SK-N-SH treated with all-trans-retinoic acid at 6 μM for 48 hours (cell line): Measurements from ENCODE around the gene MID2.

Experiments used
- ATAC-seq: fragments of 200-7000 bp; cut with Tn5 transposase; 3 replicates; pipeline ENCODE4 v1.9.1; 2020; ENCODE audit warnings: mild to moderate bottlenecking, moderate library complexity
- ARNTL ChIP-seq: fragments of 450-650 bp; formaldehyde crosslinking; IDR thresholded peaks from 2 replicates; pipeline ENCODE4 v1.5.0; 2020; ENCODE audit warnings: low read depth, mild to moderate bottlenecking, moderate library complexity, borderline replicate concordance
- CSDC2 ChIP-seq: fragments of 250-450 bp; sonication (Bioruptor Pico); IDR thresholded peaks from 2 replicates; pipeline ENCODE4 v1.5.0; 2020; ENCODE audit warnings: mild to moderate bottlenecking, moderate library complexity
- ESRRG ChIP-seq: fragments of 250-450 bp; sonication (Bioruptor Pico); IDR thresholded peaks from 2 replicates; pipeline ENCODE4 v1.6.1; 2021; ENCODE audit warnings: mild to moderate bottlenecking
- GLIS3 ChIP-seq: fragments of 250-450 bp; sonication (Bioruptor Pico); IDR thresholded peaks from 2 replicates; pipeline ENCODE4 v1.5.0; 2020; ENCODE audit warnings: mild to moderate bottlenecking, moderate library complexity
- ISL1 ChIP-seq: fragments of 250-450 bp; sonication (Bioruptor Pico); IDR thresholded peaks from 2 replicates; pipeline ENCODE4 v2.1.2; 2022; ENCODE audit warnings: mild to moderate bottlenecking, moderate library complexity
- OSR1 ChIP-seq: fragments of 250-450 bp; sonication (Bioruptor Pico); IDR thresholded peaks from 2 replicates; pipeline ENCODE4 v1.8.0; 2022; ENCODE audit warnings: moderate library complexity, mild to moderate bottlenecking, inconsistent platforms
- PATZ1 ChIP-seq: fragments of 250-450 bp; sonication (Bioruptor Pico); IDR thresholded peaks from 2 replicates; pipeline ENCODE4 v1.8.0; 2020; ENCODE audit warnings: mild to moderate bottlenecking, moderate library complexity, borderline replicate concordance
- POU6F1 ChIP-seq: fragments of 250-450 bp; sonication (Bioruptor Pico); IDR thresholded peaks from 2 replicates; pipeline ENCODE4 v1.8.0; 2021; ENCODE audit warnings: low read depth, mild to moderate bottlenecking, moderate library complexity, borderline replicate concordance
- PPARA ChIP-seq: fragments of 250-450 bp; sonication (Bioruptor Pico); IDR thresholded peaks from 2 replicates; pipeline ENCODE4 v1.5.0; 2020; ENCODE audit warnings: mild to moderate bottlenecking, borderline replicate concordance
- RARB ChIP-seq: fragments of 250-450 bp; sonication (Bioruptor Pico); IDR thresholded peaks from 2 replicates; pipeline ENCODE4 v1.8.0; 2021; ENCODE audit warnings: mild to moderate bottlenecking, moderate library complexity
- SNAI2 ChIP-seq: fragments of 250-450 bp; sonication (Bioruptor Pico); IDR thresholded peaks from 2 replicates; pipeline ENCODE4 v1.5.0; 2020; ENCODE audit warnings: mild to moderate bottlenecking, moderate library complexity
- TCF4 ChIP-seq: fragments of 250-450 bp; sonication (Bioruptor Pico); IDR thresholded peaks from 2 replicates; pipeline ENCODE4 v1.8.0; 2021; ENCODE audit warnings: mild to moderate bottlenecking, moderate library complexity, borderline replicate concordance
- TOX ChIP-seq: fragments of 250-450 bp; sonication (Bioruptor Pico); IDR thresholded peaks from 2 replicates; pipeline ENCODE4 v1.8.0; 2021; ENCODE audit warnings: mild to moderate bottlenecking, moderate library complexity, borderline replicate concordance
- TSHZ2 ChIP-seq: fragments of 250-450 bp; sonication (Bioruptor Pico); IDR thresholded peaks from 2 replicates; pipeline ENCODE4 v1.5.0; 2020; ENCODE audit warnings: mild to moderate bottlenecking, moderate library complexity
- ZC3H10 ChIP-seq: fragments of 250-450 bp; sonication (Bioruptor Pico); IDR thresholded peaks from 2 replicates; pipeline ENCODE4 v1.5.1; 2021; ENCODE audit warnings: mild to moderate bottlenecking, moderate library complexity
- ZFP3 ChIP-seq: fragments of 250-450 bp; sonication (Bioruptor Pico); IDR thresholded peaks from 2 replicates; pipeline ENCODE4 v1.5.0; 2020; ENCODE audit warnings: mild to moderate bottlenecking, moderate library complexity
- ZFP30 ChIP-seq: fragments of 450-650 bp; formaldehyde crosslinking; IDR thresholded peaks from 2 replicates; pipeline ENCODE4 v1.5.0; 2022; ENCODE audit warnings: mild to moderate bottlenecking, moderate library complexity
- ZNF565 ChIP-seq: fragments of 450-650 bp; formaldehyde crosslinking; conservative IDR thresholded peaks from 2 replicates; pipeline ENCODE4 v1.5.0; 2020; ENCODE audit warnings: low read depth, mild to moderate bottlenecking, moderate library complexity
- ZNF70 ChIP-seq: fragments of 450-650 bp; formaldehyde crosslinking; IDR thresholded peaks from 2 replicates; pipeline ENCODE4 v1.5.0; 2020; ENCODE audit warnings: mild to moderate bottlenecking, moderate library complexity
- ZNF8 ChIP-seq: fragments of 450-650 bp; formaldehyde crosslinking; IDR thresholded peaks from 2 replicates; pipeline ENCODE4 v1.5.0; 2020; ENCODE audit warnings: mild to moderate bottlenecking, moderate library complexity
- TF ChIP-seq, protein P1 (sequence below): fragments of 250-450 bp; sonication (Bioruptor Pico); IDR thresholded peaks from 2 replicates; pipeline ENCODE4 v1.5.1; 2020; ENCODE audit warnings: low read depth, mild to moderate bottlenecking, moderate library complexity
- TF ChIP-seq, protein P2 (sequence below): fragments of 250-450 bp; sonication (Bioruptor Pico); IDR thresholded peaks from 2 replicates; pipeline ENCODE4 v1.5.1; 2021; ENCODE audit warnings: mild to moderate bottlenecking, moderate library complexity

Gene MID2

DNA sequence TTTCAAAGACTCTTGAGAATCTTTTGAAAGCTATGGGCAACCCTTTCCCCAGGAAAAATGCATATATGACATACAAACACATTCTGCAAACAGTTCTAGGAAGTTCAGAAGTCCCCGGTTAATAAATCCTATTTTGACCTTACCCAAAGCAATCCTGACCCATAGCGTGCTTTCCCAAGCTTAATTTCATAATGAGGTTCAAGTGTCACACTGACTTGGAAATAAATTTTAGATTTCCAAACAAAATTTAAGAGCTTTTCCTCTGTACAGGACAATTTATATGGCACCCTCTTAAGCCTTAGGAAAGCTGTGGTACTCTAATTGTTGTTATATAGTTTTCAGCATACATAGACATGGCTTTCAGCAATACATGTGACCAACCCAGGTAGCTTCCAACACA, 11.3 kb downstream of the MID2 start:
- TF ChIP-seq, protein P1, sequence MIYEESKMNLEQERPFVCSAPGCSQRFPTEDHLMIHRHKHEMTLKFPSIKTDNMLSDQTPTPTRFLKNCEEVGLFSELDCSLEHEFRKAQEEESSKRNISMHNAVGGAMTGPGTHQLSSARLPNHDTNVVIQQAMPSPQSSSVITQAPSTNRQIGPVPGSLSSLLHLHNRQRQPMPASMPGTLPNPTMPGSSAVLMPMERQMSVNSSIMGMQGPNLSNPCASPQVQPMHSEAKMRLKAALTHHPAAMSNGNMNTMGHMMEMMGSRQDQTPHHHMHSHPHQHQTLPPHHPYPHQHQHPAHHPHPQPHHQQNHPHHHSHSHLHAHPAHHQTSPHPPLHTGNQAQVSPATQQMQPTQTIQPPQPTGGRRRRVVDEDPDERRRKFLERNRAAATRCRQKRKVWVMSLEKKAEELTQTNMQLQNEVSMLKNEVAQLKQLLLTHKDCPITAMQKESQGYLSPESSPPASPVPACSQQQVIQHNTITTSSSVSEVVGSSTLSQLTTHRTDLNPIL, result no peak
- TF ChIP-seq ESRRG (no peak), POU6F1 (CRISPR knock-in tag) (no peak), RARB (no peak), ZNF8 (no peak), ISL1 (CRISPR knock-in tag) (no peak), PPARA (CRISPR knock-in tag) (no peak), PATZ1 (no peak), TCF4 (CRISPR knock-in tag) (no peak), ZNF565 (no peak), SNAI2 (no peak), ZNF70 (CRISPR knock-in tag) (no peak), CSDC2 (no peak), TOX (CRISPR knock-in tag) (no peak), GLIS3 (CRISPR knock-in tag) (no peak)
- TF ChIP-seq, protein P2, sequence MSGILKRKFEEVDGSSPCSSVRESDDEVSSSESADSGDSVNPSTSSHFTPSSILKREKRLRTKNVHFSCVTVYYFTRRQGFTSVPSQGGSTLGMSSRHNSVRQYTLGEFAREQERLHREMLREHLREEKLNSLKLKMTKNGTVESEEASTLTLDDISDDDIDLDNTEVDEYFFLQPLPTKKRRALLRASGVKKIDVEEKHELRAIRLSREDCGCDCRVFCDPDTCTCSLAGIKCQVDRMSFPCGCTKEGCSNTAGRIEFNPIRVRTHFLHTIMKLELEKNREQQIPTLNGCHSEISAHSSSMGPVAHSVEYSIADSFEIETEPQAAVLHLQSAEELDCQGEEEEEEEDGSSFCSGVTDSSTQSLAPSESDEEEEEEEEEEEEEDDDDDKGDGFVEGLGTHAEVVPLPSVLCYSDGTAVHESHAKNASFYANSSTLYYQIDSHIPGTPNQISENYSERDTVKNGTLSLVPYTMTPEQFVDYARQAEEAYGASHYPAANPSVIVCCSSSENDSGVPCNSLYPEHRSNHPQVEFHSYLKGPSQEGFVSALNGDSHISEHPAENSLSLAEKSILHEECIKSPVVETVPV (CRISPR knock-in tag), result no peak
- no peak for ATAC-seq

DNA sequence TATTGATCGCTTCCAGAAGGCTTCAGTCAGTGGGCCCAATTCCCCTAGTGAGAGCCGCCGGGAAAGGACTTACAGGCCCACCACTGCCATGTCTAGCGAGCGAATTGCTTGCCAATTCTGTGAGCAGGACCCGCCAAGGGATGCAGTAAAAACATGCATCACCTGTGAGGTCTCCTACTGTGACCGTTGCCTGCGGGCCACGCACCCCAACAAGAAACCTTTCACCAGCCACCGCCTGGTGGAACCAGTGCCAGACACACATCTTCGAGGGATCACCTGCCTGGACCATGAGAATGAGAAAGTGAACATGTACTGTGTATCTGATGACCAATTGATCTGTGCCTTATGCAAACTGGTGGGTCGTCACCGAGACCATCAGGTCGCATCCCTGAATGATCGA, 15.3 kb downstream of the MID2 start:
- no peak for ATAC-seq
- no peak for TF ChIP-seq POU6F1 (CRISPR knock-in tag)
- TF ChIP-seq, protein P1, result no peak
- TF ChIP-seq GLIS3 (CRISPR knock-in tag), result no peak
- no peak for TF ChIP-seq ZFP30 (CRISPR knock-in tag)
- TF ChIP-seq TSHZ2 (CRISPR knock-in tag), result no peak
- no peak for TF ChIP-seq ZNF8
- TF ChIP-seq OSR1 (CRISPR knock-in tag), result no peak
- no peak for TF ChIP-seq ZC3H10 (CRISPR knock-in tag)
- TF ChIP-seq ISL1 (CRISPR knock-in tag), result no peak
- no peak for TF ChIP-seq ESRRG
- no peak for TF ChIP-seq RARB
- no peak for TF ChIP-seq ZNF565
- TF ChIP-seq TCF4 (CRISPR knock-in tag), result no peak
- no peak for TF ChIP-seq TOX (CRISPR knock-in tag)
- no peak for TF ChIP-seq ZFP3
- no peak for TF ChIP-seq ARNTL
- TF ChIP-seq CSDC2, result no peak
- TF ChIP-seq, protein P2 (CRISPR knock-in tag), result no peak
- no peak for TF ChIP-seq PATZ1
